ENCODE measurements around the gene NANP. TPM values are rescaled to one million over a fixed set of nuclear protein-coding genes. Genes with fewer than 3 reads are reported as not detected.

The NANP gene
- total and polyA plus RNA-seq, 10 of the 15 experiments (the other 5 are each of a cell fraction or from before 2014, with no cell fraction given), result 4.2 to 6.7 (median 4.9) TPM

- Histone ChIP-seq H4K20me1 (ENCODE audit: control insufficient read depth, insufficient read depth) (no peaks in the 10 kb centered on the region), H3K36me3 (ENCODE audit: control insufficient read depth in 2 of 2, insufficient read depth in 2 of 2, low read length in 1 of 2) (no peaks in the 10 kb centered on the region), H3K4me2 (ENCODE audit: control insufficient read depth, insufficient read depth) (peak overlapping the region; percentile 91), H3K4me3 (peak overlapping the region; percentile 86), H3K27me3 (replicated peaks in 1 of 2; ENCODE audit: control insufficient read depth in 2 of 2, insufficient read depth in 2 of 2, low read length in 1 of 2) (no peaks in the 10 kb centered on the region), H3K4me1 (ENCODE audit: control insufficient read depth, insufficient read depth, low read length) (peaks cover 3% of the 10 kb centered on the region; the same call in 1 of the 2 replicates), H3K27ac (ENCODE audit: control insufficient read depth, insufficient read depth) (peak overlapping the region; percentile 93), H3K9me3 (replicated peaks; ENCODE audit: control insufficient read depth, insufficient read depth, low read length) (no peaks in the 10 kb centered on the region; the same call in 2 of the 3 replicates), H3K79me2 (ENCODE audit: control insufficient read depth, insufficient read depth, low read length) (peaks cover 20% of the 10 kb centered on the region), H3K9ac (ENCODE audit: control insufficient read depth, insufficient read depth, low read length) (peak overlapping the region; percentile 93), H2AFZ (ENCODE audit: control insufficient read depth, low read depth, low read length) (peak overlapping the region; percentile 86)
- no peak for ATAC-seq
- BruUV-seq (replicated peaks), result no TSS peak
- in situ Hi-C loops (cut with MboI) (loop anchor here (5.0 to 25.0 kb wide), 3 partner anchors 75 to 540 kb away; partner anchors contain the start of gene ZNF337), intact Hi-C loops (cut with micrococcal nuclease; ENCODE audit: unreplicated experiment) (loop anchor here (5.0 to 10.0 kb wide), 2 partner anchors 180 to 308 kb away; no protein-coding TSS in a partner anchor)
- ChIA-PET SMC1A (ENCODE audit: uncharacterized antibody, unreplicated experiment) (interaction anchor here (0.9 kb wide), 1 partner anchor 15 kb away, joined by 4 read pairs; no protein-coding TSS in a partner anchor), RAD21 (ENCODE audit: unreplicated experiment) (no interaction called here), CTCF (no interaction called here), POLR2A (no interaction called here)
- WGBS (ENCODE audit: insufficient coverage, insufficient replicate concordance, low lambda C conversion rate, missing lambda C conversion rate), result 37% methylated on average over 17 of the region's 17 CpGs
- no peak for DNase-seq (ENCODE audit: low read depth, low spot score)
- FAIRE-seq, result no peak
- no peak for TF ChIP-seq DPF2 (IDR thresholded peaks at IDR 0.05)
- no peak for TF ChIP-seq POU2F2 (IDR thresholded peaks at IDR 0.05; ENCODE audit: borderline replicate concordance, low read depth, low read length)
- TF ChIP-seq SREBF2 (IDR thresholded peaks at IDR 0.05; ENCODE audit: low read length), result no peak
- no peak for TF ChIP-seq HSF1 (IDR thresholded peaks at IDR 0.05; ENCODE audit: low read depth, low read length)
- TF ChIP-seq PAX8 (IDR thresholded peaks at IDR 0.05), result no peak
- TF ChIP-seq RCOR1 (conservative IDR thresholded peaks at IDR 0.05; ENCODE audit: low read depth, low read length), result no peak
- TF ChIP-seq BACH1 (IDR thresholded peaks at IDR 0.05; ENCODE audit: borderline replicate concordance), result no peak
- no peak for TF ChIP-seq KLF5 (IDR thresholded peaks at IDR 0.05; ENCODE audit: partially characterized antibody)
- no peak for TF ChIP-seq ZBTB40 (IDR thresholded peaks at IDR 0.05; ENCODE audit: borderline replicate concordance)
- TF ChIP-seq RBBP5 (conservative IDR thresholded peaks at IDR 0.05), result no peak
- TF ChIP-seq JUNB (IDR thresholded peaks at IDR 0.05), result no peak
- TF ChIP-seq TCF7 (IDR thresholded peaks at IDR 0.05; ENCODE audit: borderline replicate concordance), result no peak
- TF ChIP-seq ZBTB4 (CRISPR knock-in tag; IDR thresholded peaks at IDR 0.05), result no peak
- no peak for TF ChIP-seq NBN (IDR thresholded peaks at IDR 0.05)
- TF ChIP-seq RAD21 (IDR thresholded peaks at IDR 0.05; ENCODE audit: insufficient read depth, low read depth, low read length), result no peak
Observed at GRCh38 chr20:25622450-25623224, 1.2 kb downstream of the NANP start.

Measured in GM12878 (cell line).